ENCODE measurements around the gene SEZ6L. TPM values are rescaled to one million over a fixed set of nuclear protein-coding genes. Genes with fewer than 3 reads are reported as not detected.

The SEZ6L gene
- total and polyA plus RNA-seq, 10 of the 15 experiments (the other 5 are each of a cell fraction or from before 2014, with no cell fraction given), result not detected

DNA sequence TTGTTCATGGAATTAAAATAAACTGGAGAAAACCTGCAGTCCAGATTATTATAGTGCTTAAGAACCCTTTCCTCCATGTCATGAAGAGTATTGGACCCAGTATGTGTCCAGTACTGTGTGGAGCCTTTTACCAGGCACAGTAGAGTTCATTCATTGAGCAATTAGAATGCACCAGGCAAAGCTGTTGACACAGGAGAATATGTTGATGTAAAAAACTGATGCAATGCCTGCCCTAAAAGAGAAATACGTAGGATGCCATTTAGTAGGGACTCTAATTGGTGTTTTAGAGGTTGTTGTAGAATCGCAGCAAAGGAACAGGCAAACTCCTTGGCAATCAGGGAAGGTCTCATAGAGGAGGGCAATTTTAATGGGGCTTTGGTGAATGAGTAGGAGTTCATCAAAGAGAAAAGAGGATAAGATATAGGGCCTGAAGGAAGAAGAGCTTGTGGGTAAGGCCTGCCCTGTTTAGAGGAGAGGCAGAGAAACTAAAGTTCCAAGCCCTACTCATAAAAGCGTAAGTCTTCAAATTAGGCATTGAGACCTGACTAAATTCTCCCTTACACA, 126.4 kb downstream of the SEZ6L start (continued):
- no peak for TF ChIP-seq TBL1XR1 (IDR thresholded peaks at IDR 0.05; ENCODE audit: low read depth, low read length)
- TF ChIP-seq YY1 (IDR thresholded peaks at IDR 0.05; ENCODE audit: low read depth, low read length), result no peak
- TF ChIP-seq EZH2 (IDR thresholded peaks at IDR 0.05; ENCODE audit: borderline replicate concordance, control insufficient read depth, low read depth, low read length), result no peak

DNA sequence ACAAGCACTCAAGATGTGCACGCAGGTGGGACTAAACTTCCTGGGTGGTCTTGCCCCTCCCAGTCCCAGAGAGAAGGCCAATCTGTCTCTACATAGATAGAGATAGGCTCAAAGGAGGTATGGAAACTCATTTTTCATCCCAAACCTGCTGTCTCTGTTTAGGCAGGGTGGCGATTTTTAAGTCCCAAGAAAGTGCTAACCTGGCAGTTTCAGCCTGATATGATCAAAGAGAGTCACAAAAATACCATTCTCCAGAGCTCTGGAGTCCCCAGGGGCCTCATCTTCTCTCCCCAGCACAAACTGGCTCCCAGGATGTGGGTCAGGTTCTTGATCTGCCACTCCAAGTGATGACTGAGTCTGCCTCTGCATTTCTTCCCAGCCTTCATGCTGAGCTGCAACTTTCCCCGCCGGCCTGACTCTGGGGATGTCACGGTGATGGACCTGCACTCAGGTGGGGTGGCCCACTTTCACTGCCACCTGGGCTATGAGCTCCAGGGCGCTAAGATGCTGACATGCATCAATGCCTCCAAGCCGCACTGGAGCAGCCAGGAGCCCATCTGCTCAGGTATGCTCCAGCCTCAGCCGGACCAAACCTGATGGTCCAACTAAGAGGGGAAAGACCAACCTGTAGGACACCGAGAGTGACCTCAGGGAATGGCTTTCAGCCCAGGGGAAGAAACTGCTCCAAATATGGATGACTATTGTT, 129.5 kb downstream of the SEZ6L start:
- H3K79me2 ChIP-seq (ENCODE audit: control insufficient read depth, insufficient read depth, low read length), result no peaks in the 10 kb centered on the region
- H3K27me3 ChIP-seq (replicated peaks in 1 of 2; ENCODE audit: control insufficient read depth in 2 of 2, insufficient read depth in 2 of 2, low read length in 1 of 2), result no peaks in the 10 kb centered on the region
- DNase-seq (ENCODE audit: low read depth, low spot score) (no peak), FAIRE-seq (no peak), ATAC-seq (no peak)
- no peaks in the 10 kb centered on the region for H3K36me3 ChIP-seq (ENCODE audit: control insufficient read depth in 2 of 2, insufficient read depth in 2 of 2, low read length in 1 of 2)
- no peak overlapping the region for H3K9ac ChIP-seq (ENCODE audit: control insufficient read depth, insufficient read depth, low read length)
- no peak overlapping the region for H3K4me3 ChIP-seq
- H3K9me3 ChIP-seq (replicated peaks; ENCODE audit: control insufficient read depth, insufficient read depth, low read length), result no peaks in the 10 kb centered on the region; the same call in 2 of the 3 replicates
- POLR2A ChIA-PET, result no interaction called here
- H2AFZ ChIP-seq (ENCODE audit: control insufficient read depth, low read depth, low read length), result no peak overlapping the region
- intact Hi-C loops (cut with micrococcal nuclease; ENCODE audit: unreplicated experiment), result no loop called here
- no peak overlapping the region for H3K4me2 ChIP-seq (ENCODE audit: control insufficient read depth, insufficient read depth)
- peaks cover 3% of the 10 kb centered on the region; the same call in 1 of the 2 replicates for H3K4me1 ChIP-seq (ENCODE audit: control insufficient read depth, insufficient read depth, low read length)
- no peaks in the 10 kb centered on the region for H4K20me1 ChIP-seq (ENCODE audit: control insufficient read depth, insufficient read depth)
- no peak overlapping the region for H3K27ac ChIP-seq (ENCODE audit: control insufficient read depth, insufficient read depth)
- CTCF ChIA-PET, result interaction anchor here (0.5 kb wide), 1 partner anchor 62 kb away, joined by 3 read pairs; no protein-coding TSS in a partner anchor
- SMC1A ChIA-PET (ENCODE audit: uncharacterized antibody, unreplicated experiment), result no interaction called here
- RAD21 ChIA-PET (ENCODE audit: unreplicated experiment), result no interaction called here
- BruUV-seq (replicated peaks), result no TSS peak
- WGBS (ENCODE audit: insufficient coverage, insufficient replicate concordance, low lambda C conversion rate, missing lambda C conversion rate), result 49% methylated on average over 9 of the region's 9 CpGs
- no peak for TF ChIP-seq POLR2AphosphoS2 (IDR thresholded peaks at IDR 0.05; ENCODE audit: low read depth, low read length)
- no peak for TF ChIP-seq BCL11A (IDR thresholded peaks at IDR 0.05; ENCODE audit: low read depth, low read length)
- TF ChIP-seq ZNF622 (IDR thresholded peaks at IDR 0.05), result no peak
- TF ChIP-seq ZNF384 (IDR thresholded peaks at IDR 0.05; ENCODE audit: borderline replicate concordance, low read depth, low read length), result no peak
- TF ChIP-seq MXI1 (IDR thresholded peaks at IDR 0.05; ENCODE audit: low read depth, low read length), result no peak
- no peak for TF ChIP-seq RBBP5 (conservative IDR thresholded peaks at IDR 0.05)
- TF ChIP-seq EGR1 (IDR thresholded peaks at IDR 0.05; ENCODE audit: borderline replicate concordance in 1 of 2, low read depth in 2 of 2, low read length in 2 of 2), result no peak
- TF ChIP-seq MYB (IDR thresholded peaks at IDR 0.05; ENCODE audit: borderline replicate concordance, low read depth, low read length), result no peak
- TF ChIP-seq MTA3 (IDR thresholded peaks at IDR 0.05; ENCODE audit: borderline replicate concordance, low read length), result no peak
- TF ChIP-seq NR2C2 (IDR thresholded peaks at IDR 0.05; ENCODE audit: borderline replicate concordance, control insufficient read depth, insufficient read length, low read depth), result no peak
- in situ Hi-C loops (cut with MboI), result no loop called here
